Activated CD8-positive, alpha-beta memory T cell treated with anti-CD3 and anti-CD28 coated beads, Interleukin-2, amount 50 U/mL, for 4 hours (primary cell): ENCODE results near the gene CHN1.

Experiments used
- DNase-seq: peaks from one replicate; pipeline ENCODE4 v3.0.0-alpha.2; 2020

CHN1 gene

DNA sequence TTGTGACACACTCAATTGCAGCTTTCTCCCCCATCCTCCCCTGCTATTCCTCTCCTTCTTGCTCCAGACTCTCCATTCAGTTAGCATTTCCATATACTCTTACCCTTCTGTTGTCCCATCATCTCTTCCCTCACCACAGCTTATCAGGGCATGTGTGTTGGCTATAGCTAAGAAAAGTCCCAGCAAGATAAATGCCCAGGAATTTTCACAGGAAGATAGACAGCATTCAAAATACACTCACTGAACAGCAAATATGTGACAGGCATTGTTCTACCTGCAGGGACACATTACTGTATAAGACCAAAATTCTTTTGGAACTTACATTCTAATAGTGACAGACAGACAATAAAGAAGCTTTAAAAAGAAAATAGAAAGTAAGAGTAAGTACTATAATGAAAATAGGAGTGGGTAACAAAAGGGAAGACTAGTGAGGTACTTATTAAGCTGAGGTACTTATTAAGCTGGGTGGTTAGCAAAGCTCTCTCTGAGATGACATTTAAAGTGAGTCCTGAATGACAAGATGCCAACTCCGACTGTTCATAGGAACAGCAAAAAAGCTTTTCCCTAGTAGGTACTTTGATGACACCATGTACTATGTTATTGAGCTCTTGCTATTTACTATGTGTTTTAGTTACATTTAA is 86.2 kb downstream of the CHN1 start:
- no peak for DNase-seq

DNA sequence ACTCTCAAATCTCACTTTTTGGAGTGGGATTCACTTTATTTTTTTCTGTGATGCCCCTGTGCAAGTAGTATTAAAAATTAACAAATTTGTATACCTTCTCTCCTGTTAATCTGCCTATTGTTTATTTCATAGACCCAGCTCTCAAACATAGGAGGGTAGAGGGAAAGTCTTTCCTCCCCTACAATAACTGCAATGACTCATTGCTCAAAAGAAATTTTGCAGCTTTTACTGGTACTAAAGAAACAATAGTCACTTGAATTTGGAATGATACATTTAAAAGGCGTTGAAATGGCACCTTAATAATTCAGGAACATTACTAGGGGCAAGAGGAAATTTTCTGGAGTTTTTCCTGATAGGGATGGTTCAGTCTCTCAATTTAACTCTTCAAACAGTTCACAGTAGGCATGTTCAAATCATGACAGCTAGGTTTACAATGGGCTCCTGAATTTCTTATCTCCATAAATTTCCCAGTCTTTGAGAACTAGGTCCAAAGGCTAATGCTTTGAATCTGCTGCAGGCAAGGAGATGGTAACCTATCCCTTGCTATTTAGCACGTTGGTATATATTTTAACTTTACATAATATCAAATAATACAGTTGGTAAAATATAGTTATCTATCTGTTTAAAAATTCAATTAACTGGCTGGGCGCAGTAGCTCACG is 88.8 kb downstream of the CHN1 start:
- DNase-seq = no peak

DNA sequence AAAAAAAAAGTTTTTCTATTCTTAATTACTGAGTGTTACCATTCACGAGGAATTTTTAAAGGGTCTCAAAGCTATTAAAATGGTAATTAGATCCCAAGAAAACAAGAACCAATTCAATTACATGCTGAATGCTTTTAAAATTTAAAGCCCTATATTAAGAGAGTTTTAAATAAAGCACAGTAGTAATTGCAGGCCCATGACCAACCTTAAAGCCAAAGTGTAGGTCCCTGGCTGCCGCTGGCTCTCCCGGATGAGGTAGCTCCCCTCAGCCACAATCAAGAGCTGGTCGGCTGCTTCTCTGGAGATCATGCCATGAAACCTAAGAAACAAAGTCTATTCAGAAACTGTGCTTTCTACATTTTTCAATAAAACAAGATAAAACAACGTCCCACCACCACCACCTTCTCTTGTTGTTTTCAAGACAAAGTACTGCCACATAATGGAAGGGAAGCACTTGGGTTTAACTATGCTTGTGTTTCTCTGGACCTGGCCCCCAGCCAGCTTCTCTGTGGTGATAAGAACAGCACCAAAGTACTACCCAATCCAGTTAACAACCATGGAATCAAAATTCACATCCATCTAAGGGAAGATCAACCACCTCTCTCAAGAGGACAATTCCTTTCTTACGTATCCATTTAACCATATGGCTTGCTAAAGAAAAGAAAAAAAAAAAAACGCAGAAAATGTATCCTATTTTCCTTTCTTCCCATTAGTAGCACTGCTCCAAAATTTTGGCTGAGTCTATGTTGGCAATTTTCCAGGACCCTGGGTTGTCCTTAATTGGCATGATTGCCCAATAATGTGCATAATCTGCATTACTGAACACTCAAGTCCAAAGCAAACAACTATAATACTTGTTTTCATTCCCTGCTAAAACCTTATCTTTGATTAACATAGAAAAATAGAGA is 90.1 kb downstream of the CHN1 start:
- DNase-seq = no peak

DNA sequence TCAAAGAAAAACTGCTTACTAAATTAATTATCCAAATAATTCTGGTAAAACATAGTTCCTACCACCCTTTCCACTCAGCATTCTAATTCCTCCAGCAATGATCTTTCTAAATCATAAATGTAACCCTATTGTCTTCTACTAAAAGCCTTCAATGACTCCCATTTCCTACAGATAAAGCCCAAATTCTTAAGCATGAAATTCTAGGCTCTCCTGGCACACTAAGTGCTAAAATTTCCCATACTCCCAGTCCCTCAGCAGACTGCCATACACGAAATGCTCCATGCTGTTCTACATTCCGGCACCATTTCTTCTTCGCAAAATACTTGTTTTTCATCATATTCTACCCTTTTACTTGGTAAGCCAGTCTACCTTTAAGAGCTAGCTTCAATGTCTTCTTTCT is 96.9 kb downstream of the CHN1 start:
- no peak for DNase-seq

DNA sequence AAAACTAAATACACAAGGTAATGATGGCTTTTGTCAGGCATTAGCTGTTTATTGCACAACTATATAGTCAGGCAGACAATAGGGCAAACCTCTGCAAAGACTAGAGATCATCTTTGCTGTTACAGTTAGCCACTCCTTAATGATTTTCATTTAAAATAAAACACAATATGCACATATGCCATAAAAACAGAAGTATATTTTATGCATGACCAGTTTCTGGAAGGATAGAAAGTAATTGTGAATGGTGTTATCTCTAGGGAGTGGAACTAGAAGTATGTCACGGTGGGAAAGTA is 102.0 kb downstream of the CHN1 start:
- DNase-seq = no peak

DNA sequence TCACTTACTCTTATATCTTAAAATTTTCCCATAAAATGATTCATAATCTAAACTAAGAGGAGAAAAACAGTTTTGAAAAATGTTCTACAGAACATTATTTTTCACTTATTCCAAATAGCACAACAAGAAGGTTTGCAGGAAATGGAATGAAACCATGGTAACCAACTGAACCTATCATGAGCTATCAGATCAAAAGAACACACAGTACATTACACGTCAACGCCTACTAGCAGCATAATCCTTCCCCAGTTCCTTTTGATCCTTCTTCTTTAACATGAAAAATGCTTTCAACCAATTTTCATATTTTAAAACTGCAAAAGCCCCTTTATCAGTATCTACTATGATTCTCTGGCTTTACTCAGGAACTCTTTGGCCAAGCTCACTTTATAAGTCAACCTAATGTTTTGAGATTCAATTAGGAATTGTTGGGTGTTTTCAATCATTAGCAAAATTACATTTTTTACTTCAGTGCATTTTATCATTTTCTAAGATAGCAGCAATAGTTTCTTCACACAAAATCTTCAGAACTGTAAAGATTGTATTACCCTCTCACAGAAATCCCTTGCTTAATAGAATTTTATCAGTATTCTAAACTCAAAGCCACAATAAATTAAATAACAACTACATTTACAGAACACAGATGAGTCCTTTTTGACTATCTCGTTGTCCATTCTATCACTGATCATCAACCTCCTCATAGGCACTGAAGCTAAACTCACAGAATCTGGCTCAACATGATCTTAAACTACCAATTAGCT is 102.5 kb downstream of the CHN1 start:
- no peak for DNase-seq

DNA sequence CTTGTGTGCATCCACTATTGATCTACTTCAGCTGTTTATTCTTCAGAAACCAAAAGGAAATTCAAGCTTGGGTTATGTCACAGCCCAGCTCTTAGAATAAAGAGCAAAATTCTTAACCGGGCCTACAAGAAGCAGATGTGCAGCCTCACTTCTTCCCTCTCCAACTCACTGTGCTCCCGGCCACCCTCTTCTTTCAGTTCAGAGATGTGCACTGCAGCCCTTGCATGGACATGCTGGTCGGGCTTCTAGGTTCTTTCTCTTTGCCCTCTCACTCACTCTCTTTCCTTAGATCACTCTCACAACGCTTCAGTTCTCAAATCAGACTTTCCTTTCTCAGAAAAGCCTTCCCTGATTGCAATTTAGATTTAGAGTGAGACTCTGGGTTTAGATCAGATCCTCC is 104.1 kb downstream of the CHN1 start:
- no peak for DNase-seq

DNA sequence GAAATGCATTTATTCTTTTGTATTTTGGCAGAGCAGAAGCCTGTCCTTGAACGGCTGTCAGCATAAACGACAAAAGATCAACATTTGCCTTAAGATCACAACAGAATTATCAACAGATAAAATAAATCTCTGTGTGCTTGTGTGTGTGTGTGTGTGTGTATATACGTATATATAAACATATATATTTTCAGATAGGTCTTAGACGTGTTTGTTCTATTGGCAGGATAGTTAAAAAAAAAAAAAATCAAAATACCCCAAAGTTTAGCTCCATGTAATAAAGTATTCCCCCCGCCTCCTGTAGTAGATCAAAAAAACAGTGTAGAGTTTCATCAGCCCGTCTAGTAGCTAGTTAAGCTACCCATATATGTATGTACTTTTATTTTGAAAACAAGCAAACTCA is 107.9 kb downstream of the CHN1 start:
- no peak for DNase-seq

DNA sequence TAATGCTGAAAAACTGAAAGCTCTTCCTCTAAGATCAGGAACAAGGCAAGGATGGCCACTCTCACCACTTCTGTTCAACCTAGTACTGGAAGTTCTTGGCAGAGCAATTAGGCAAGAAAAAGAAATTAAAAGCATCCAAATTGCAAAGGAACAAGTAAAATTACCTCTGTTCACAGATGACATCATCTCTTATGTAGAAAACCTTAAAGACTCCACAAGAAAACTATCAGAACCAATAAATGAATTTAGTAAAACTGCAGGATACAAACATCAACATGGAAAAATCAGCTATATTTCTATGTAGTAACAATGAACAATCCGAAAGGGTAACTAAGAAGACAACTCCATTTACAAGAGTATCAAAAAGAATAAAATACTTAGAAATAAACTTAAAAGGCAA is 112.2 kb downstream of the CHN1 start:
- DNase-seq = no peak

DNA sequence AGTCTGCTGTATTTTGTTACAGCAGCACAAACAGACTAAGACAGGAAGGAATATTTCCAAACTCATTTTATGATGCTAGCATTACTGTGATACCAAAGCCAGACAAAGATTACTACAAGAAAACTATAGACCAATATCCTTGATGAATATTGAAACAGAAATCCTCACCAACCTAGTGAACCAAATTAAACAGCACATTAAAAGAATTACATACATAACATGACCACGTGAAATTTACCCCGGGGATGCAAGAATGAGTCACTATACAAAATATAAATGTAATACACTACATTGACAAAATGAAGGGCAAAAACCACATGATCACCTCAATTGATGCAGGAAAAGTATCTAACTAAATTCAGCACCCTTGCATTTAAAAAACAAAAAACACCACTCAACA is 112.6 kb downstream of the CHN1 start:
- no peak for DNase-seq

DNA sequence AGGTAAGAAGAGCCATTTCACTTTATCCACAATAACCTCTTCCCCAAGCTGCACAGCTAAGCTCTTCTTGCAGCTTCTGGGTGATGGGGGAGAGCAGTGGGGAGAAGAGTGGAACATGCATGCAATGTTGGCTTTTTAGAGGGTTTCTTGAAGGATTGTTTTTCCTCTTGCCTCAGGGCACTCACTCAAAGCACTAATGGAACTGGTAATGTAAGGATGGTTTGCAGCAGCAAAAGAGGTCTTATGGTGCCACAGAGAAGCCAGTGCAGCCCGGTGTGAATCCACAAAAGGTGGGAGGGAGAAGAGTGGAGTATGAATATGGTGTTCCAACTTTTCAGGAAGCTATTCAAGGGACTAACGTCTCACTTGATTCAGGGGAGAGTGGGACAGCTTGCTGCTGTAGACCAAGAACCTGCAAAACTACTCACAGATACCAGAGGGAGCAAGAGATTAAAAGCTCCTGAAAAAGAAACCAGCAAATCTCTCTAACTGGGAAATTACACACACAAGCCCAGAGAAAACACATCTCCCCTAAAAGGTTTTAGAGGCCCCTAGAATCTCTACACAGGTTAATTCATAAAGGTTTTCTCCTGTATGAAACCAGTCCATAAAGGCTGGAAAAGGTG is 116.4 kb downstream of the CHN1 start:
- no peak for DNase-seq

DNA sequence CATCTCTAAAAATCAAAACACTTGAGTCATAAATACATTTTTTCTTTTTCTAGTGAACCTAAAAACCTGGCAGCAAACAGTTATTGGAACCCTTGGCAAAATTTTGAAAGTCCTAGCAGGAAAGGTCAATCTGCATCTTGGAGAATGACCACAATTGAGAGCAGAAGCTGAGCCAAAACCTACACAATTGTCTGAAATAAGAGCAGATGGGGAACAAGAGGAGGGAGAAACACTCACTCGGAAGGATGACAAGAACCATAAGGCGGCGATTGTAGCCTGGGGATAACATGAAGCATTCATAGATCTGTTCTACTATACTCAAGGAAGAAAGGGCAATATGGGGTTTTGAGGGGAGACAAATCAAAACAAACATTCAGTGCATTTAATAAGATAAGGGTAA is 117.0 kb downstream of the CHN1 start:
- DNase-seq = no peak

DNA sequence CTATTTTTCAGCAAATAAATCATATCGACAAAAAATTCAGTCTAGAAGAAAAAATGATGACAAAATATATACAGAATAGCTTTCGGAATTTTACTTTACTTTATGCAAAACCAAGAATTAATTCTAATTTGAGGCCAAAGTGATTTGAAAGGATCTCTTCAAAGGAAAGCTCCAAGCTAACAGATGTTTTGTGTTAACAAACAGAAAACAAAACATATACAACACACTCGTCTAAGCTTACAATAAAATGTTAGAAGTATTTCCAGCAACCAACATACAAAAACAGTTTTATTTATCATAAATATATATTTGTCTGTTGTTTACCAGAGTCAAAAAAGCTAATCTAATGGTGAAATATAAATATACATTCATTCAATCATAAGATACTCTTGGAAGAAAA is 122.8 kb downstream of the CHN1 start:
- DNase-seq = no peak

DNA sequence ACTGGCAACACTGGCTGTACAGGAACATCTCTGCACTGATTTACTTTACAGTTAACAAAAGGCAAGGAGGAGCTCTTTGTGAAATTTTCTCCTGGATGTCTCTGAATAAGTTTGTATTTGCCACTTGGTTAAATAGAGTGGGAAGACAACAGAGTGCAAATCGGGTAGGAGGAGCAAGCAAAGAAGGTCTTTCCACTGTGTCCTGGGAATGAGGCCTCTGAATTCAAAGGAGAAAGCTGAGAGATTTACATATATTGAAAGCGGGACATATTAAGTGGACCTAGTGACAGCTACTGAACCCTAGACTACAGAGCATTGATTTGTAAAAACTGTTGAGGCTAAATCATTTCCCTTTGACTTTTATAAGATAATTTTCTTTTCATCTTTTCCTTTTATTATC is 123.5 kb downstream of the CHN1 start:
- no peak for DNase-seq

DNA sequence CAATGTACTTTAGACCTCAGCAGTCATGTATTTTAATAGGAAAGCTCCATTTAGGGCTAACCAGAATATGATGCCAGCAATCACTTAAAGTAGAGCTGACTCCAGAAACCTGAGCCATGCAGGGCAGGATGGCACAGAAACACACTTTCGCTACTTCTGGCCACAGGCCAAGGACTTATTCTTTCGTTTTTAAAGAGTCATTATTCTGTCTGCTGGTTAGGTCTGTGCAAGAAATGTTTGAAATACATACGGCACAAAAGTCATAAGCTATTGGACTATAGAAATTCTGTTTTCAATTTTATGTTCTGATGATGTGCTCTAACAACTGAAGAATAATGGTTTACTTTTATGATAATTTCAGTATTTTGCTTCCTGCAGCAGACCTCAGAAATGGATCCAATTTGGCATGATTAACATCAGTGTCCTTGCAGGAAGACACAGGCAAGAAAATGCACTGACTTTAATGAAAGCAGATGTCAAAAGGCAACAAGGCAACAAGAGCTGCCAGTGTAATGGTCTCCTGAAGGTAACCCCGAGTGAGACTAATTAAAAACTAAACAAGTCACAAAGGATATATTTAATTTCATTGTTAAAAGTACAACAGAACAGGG is 126.5 kb downstream of the CHN1 start:
- no peak for DNase-seq

DNA sequence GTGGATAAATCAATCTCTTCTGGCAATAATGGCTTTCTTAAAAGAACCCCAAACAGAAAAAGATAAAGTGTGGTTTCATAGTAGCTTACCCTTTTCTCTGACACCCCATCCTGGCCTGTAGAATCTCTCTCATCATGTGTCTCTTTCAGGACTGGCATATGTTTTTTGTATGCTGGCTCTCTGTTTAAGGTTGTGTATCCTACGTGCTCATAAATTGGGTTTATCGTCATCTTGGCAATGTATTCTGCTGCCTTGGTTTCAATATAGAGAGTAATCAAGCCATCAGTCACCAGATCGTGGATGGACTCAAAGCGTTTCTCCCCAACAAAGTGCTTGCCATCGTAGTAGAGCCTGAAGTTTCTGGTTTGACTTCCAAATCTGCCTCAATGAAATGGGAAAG is 127.4 kb downstream of the CHN1 start:
- no peak for DNase-seq

DNA sequence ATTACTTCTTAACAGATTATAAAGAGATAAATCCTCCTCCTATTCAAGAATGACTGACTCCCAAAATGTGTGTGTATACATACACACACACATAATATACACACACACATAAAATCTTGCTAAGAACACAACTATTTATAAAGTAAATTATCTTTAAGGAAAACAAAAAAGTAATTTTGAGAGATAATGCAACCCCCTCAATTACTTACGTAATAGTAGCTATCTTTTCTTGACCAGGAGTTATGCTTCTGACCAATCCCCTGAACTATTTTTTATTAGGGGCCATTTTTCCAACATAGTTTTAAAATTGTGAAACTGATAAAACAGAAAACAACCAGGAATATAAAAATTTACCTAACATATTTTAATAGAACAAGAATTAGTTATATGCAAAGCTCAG is 127.9 kb downstream of the CHN1 start:
- DNase-seq = no peak

DNA sequence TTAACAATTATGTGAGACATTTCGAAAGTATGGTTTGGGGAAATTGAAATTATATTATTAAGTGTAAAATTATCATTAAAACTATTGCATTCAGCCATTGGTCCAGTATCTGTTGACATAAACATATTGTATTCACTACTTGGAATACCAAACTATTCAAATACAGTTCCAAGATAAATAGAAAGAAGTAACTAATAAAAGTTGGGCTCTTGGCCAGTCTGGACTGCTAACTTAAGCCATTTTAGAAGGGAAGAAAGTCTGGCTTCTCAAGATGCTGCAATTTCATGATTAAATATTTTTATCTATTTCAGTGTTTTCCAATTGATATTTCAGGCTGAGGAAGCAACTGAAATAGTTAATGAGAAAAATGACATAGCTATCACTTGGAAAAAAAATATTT is 131.1 kb downstream of the CHN1 start:
- DNase-seq = no peak

DNA sequence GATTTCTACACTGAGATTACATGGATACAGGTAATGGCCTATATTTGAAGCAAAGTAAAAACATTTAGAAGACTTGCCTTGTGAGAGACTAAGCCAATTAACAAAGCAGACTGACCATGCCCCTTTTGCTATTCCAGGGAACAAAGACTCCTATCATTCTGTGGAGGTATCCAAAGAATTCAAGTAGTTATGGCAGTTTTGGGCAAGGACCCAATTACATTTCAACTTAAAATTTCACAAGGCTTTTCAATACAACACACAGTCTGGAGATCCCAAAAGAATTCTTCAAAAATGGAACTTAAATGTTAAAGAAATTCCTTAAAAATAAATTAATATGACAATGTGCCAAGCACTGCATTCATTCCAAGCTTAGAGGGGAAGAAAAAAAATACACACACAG is 131.7 kb downstream of the CHN1 start:
- DNase-seq = no peak

DNA sequence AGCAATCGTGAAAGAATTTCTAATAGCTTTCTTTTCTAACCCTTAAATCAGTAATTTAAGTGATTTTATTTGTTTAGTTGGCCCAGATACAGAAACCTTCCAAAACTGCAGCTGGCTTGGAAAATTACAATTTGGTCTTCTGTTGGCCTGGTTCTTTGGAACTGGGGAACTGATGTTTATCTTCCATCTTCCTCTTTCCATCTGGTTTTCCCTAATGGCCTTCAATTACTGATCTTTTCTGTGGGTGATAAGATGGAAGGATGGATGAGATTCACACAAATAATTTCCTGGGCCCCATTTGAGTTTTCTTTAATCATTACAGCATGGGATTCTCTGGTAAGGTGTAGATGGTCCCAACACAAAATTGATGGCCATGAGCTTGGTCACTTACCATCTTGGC is 134.4 kb downstream of the CHN1 start:
- no peak for DNase-seq

DNA sequence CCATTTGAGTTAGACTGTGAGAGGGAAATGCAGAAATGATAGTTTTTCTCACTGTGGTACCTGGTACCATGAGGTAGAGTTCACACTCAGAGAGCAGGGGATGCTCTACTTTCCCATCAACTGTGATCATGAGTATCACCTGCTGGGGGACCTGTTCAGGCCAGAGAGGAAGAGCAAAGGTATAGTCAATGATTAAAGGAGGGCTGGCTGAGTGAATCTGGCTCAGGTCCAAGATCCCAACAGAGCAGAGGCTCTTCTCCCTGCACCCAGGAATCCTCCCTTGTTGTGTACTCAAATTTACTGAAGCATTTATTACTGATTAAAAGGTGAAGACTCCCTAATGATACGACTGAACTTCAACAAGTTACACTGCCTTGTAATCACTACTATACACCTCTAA is 136.3 kb downstream of the CHN1 start:
- DNase-seq = no peak

DNA sequence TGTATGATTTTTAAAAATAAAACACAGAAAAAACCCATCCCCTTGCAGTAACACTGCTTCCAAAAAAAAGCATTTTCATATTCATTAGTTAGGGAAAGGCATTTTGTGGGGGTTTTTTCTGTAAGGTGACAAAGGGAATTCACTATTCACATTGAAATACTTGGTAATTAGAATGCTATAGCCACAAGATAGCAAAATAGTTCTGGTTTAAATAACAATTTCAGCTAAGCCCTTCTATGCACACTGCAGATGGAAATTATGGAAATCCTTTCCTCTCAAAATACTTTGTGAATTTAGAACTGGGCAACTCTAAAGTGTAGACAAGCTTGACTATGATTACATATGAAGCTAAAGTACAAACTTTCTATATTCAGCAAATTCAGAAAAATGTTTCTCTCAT is 138.8 kb downstream of the CHN1 start:
- DNase-seq = no peak

DNA sequence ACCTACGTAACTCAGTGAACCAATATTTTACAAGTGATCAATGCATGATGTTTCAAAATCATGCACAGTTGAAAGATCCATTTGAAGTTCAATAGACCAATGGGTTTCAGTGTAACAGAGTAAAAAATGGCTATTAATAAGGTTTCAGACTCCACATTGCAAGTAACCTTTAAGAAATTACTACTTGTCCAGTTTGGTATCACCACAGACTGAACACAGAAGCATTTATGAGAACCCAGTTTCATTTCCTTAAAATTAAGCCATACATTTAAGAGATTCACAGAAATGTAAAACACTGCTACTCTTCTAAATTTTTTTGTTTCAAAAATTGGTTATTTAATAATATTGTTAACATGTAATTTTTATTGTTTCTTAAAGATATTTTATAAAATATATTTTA is 142.0 kb downstream of the CHN1 start:
- DNase-seq = no peak
